ENCODE measurements around the gene NFIC. TPM values are rescaled to one million over a fixed set of nuclear protein-coding genes. Genes with fewer than 3 reads are reported as not detected.

The NFIC gene
- total RNA-seq, 4 donors from 2014 or later = 138 to 200 (median 160) TPM

DNA sequence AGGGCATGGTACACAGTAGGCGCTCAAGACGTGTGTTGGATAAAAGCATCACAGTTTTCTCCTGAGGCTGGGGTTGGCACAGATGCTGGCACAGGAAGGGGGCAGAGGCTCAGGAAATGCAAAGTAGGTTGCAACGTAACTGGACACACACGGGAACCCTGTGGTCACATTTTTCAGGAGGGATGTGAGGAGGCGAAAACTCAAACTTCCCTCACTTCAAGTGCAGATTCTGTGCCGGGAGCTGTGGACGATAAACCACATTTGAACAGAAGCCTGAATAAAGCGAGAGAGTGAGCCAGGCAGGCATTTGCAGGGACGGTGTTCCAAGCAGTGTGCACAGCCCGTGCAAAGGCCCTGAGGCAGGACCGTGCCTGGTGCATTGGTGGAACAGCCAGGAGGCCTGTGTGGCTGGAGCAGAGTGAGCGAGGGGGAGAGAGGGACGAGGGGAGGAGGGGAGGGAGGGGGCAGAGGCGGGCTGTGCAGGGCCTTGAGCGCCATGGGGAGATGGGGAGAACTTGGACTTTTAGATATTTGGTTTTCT, 40.3 kb downstream of the NFIC start:
- H3K36me3 ChIP-seq = peaks cover 0 to 7% (median 0%) of the 10 kb centered on the region in 3 donors
- H3K27me3 ChIP-seq = no peaks in the 10 kb centered on the region
- WGBS, 2 donors = 58 to 66% methylated on average over 15 of the region's 15 CpGs
- peak overlapping the region in 3 of 4 donors; percentile 73 to 100 (median 100) for H3K27ac ChIP-seq
- H3K4me1 ChIP-seq = peaks cover 0 to 85% (median 37%) of the 10 kb centered on the region in 4 donors
- H3K4me3 ChIP-seq = no peak overlapping the region
- no peak for TF ChIP-seq EP300 (IDR thresholded peaks at IDR 0.05)
- no peak for TF ChIP-seq POLR2A (IDR thresholded peaks at IDR 0.05)
- no peak for TF ChIP-seq CTCF (IDR thresholded peaks at IDR 0.05)
- H3K9me3 ChIP-seq = no peaks in the 10 kb centered on the region
- no peak for DNase-seq (ENCODE audit: low spot score in 2 of 2)

GRCh38 chr19:3407556-3408516, 41.5 kb downstream of the NFIC start:
- no peaks in the 10 kb centered on the region for H3K27me3 ChIP-seq
- peak overlapping the region; percentile 73 to 100 (median 90) for H3K27ac ChIP-seq
- 19 to 22% methylated on average over 26 to 27 of the region's 27 CpGs for WGBS, 2 donors
- peak overlapping the region in 3 of 4 donors; percentile 4 to 38 (median 7) for H3K4me3 ChIP-seq
- H3K4me1 ChIP-seq = peaks cover 0 to 84% (median 37%) of the 10 kb centered on the region in 4 donors
- TF ChIP-seq EP300 (IDR thresholded peaks at IDR 0.05) (peak in 1 of 2 donors; percentile 63), CTCF (IDR thresholded peaks at IDR 0.05) (no peak)
- DNase-seq (ENCODE audit: low spot score in 2 of 2) = peak in 1 of 2 donors; percentile 43
- no peaks in the 10 kb centered on the region for H3K9me3 ChIP-seq
- H3K36me3 ChIP-seq = peaks cover 0 to 7% (median 0%) of the 10 kb centered on the region in 3 donors

DNA sequence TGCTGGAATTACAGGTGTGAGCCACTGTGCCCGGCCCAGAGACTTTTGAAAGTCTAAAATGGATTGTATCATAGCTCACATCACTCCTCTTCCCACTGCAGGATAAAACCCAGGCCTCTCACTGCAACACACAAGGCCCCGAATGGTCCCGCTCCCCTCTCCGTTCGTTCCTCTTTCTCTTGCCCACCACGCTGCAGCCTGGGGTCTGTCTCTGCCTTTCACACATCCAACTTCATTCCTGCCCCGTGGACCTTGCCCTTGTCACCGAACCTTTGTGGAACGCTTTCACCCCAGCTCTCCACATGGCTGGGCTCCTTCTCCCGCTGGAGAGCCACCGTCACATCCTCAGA, 42.6 kb downstream of the NFIC start:
- Histone ChIP-seq H3K36me3 (peaks cover 0 to 7% (median 0%) of the 10 kb centered on the region in 3 donors), H3K4me1 (peaks cover 0 to 81% (median 29%) of the 10 kb centered on the region in 4 donors), H3K9me3 (no peaks in the 10 kb centered on the region), H3K4me3 (peak overlapping the region in 2 of 4 donors; percentile 6 to 28), H3K27me3 (no peaks in the 10 kb centered on the region), H3K27ac (peak overlapping the region; percentile 73 to 100 (median 90))
- WGBS, 2 donors = 76 to 82% methylated on average over 11 of the region's 11 CpGs
- TF ChIP-seq EP300 (IDR thresholded peaks at IDR 0.05) = no peak
- TF ChIP-seq CTCF (IDR thresholded peaks at IDR 0.05) = no peak
- TF ChIP-seq POLR2A (IDR thresholded peaks at IDR 0.05) = no peak
- DNase-seq (ENCODE audit: low spot score in 2 of 2) = no peak

DNA sequence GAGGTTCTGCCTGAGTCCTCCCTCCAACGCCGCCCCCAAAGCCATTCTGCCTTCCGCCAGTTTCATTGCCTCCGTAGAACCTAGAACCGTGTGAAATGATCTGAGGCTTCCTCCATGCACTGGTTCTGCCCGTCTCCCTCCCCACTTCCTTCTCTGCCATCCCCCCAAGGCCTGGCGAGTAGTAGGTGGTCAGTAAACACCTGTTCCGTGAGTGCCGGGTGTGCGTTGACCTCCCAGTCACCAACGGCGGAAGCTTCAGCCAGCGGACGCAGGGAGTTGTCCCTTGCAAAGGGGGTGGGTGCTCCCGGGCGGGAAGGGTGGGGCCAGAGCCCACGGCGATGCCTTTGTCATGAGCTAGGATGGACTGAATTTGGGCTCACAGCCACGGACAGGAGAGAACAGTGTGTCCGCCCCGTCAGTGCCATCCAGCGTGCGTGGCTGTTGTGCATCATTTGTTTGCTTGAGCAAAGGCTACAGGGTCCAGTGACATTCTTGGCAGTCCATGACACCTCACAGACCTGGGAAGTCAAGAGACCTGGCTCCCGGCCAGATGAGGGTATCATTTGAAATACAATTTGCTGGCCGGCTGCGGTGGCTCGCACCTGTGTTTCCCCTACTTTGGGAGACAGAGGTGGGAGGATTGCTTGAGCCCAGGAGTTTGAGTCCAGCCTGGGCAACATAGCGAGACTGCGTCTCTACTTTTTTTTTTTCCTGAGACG, 43.1 kb downstream of the NFIC start:
- peaks cover 0 to 78% (median 27%) of the 10 kb centered on the region in 4 donors for H3K4me1 ChIP-seq
- H3K36me3 ChIP-seq = peaks cover 0 to 7% (median 0%) of the 10 kb centered on the region in 3 donors
- no peaks in the 10 kb centered on the region for H3K9me3 ChIP-seq
- H3K27me3 ChIP-seq = no peaks in the 10 kb centered on the region
- TF ChIP-seq CTCF (IDR thresholded peaks at IDR 0.05) (no peak), EP300 (IDR thresholded peaks at IDR 0.05) (peak in 1 of 2 donors; percentile 43)
- WGBS, 2 donors = 45 to 61% methylated on average over 21 to 30 of the region's 30 CpGs
- peak overlapping the region; percentile 73 to 100 (median 90) for H3K27ac ChIP-seq
- peak; percentile 47 to 61 for DNase-seq (ENCODE audit: low spot score in 2 of 2)
- H3K4me3 ChIP-seq = peak overlapping the region in 2 of 4 donors; percentile 6 to 28

All from tibial nerve (tissue), 4 donors.